ENCODE results near the gene NSD1.

NSD1 gene

GRCh38 chr5:177319913-177320588, 186.5 kb downstream of the NSD1 start:
- Histone ChIP-seq H3K9me3 (ENCODE audit: control insufficient read depth, low read length) (no peaks in the 10 kb centered on the region), H3K27ac (ENCODE audit: low read depth, low read length, severe bottlenecking) (no peak overlapping the region), H3K4me1 (ENCODE audit: control insufficient read depth, insufficient read depth, low read length, poor library complexity, severe bottlenecking) (no peaks in the 10 kb centered on the region), H3K4me3 (ENCODE audit: extremely low read depth, insufficient read depth, low read length, poor library complexity, severe bottlenecking) (no peak overlapping the region), H3K36me3 (ENCODE audit: control insufficient read depth, insufficient read depth, low read length) (peaks cover 9% of the 10 kb centered on the region)
- 94 to 97% methylated on average over 11 to 13 of the region's 14 CpGs for WGBS, 2 experiments (ENCODE audit: insufficient coverage in 2 of 2)

GRCh38 chr5:177320879-177321278, 187.3 kb downstream of the NSD1 start:
- WGBS, 2 experiments (ENCODE audit: insufficient coverage in 2 of 2): 92 to 97% methylated on average over 5 to 6 of the region's 7 CpGs
- Histone ChIP-seq H3K4me3 (ENCODE audit: extremely low read depth, insufficient read depth, low read length, poor library complexity, severe bottlenecking) (no peak overlapping the region), H3K9me3 (ENCODE audit: control insufficient read depth, low read length) (no peaks in the 10 kb centered on the region), H3K36me3 (ENCODE audit: control insufficient read depth, insufficient read depth, low read length) (peaks cover 12% of the 10 kb centered on the region), H3K4me1 (ENCODE audit: control insufficient read depth, insufficient read depth, low read length, poor library complexity, severe bottlenecking) (peaks cover 6% of the 10 kb centered on the region), H3K27ac (ENCODE audit: low read depth, low read length, severe bottlenecking) (no peak overlapping the region)

GRCh38 chr5:177325868-177326381, 192.4 kb downstream of the NSD1 start:
- peak overlapping the region; percentile 64 for H3K27ac ChIP-seq (ENCODE audit: low read depth, low read length, severe bottlenecking)
- 44 to 50% methylated on average over 1 of the region's 1 CpG for WGBS, 2 experiments (ENCODE audit: insufficient coverage in 2 of 2)
- H3K36me3 ChIP-seq (ENCODE audit: control insufficient read depth, insufficient read depth, low read length): peaks cover 33% of the 10 kb centered on the region
- H3K9me3 ChIP-seq (ENCODE audit: control insufficient read depth, low read length): no peaks in the 10 kb centered on the region
- H3K4me3 ChIP-seq (ENCODE audit: extremely low read depth, insufficient read depth, low read length, poor library complexity, severe bottlenecking): no peak overlapping the region
- peaks cover 10% of the 10 kb centered on the region for H3K4me1 ChIP-seq (ENCODE audit: control insufficient read depth, insufficient read depth, low read length, poor library complexity, severe bottlenecking)

GRCh38 chr5:177327539-177328522, 194.3 kb downstream of the NSD1 start:
- WGBS, 2 experiments (ENCODE audit: insufficient coverage in 2 of 2): 94 to 96% methylated on average over 24 to 27 of the region's 28 CpGs
- Histone ChIP-seq H3K36me3 (ENCODE audit: control insufficient read depth, insufficient read depth, low read length) (peaks cover 50% of the 10 kb centered on the region), H3K9me3 (ENCODE audit: control insufficient read depth, low read length) (no peaks in the 10 kb centered on the region), H3K4me1 (ENCODE audit: control insufficient read depth, insufficient read depth, low read length, poor library complexity, severe bottlenecking) (peaks cover 10% of the 10 kb centered on the region), H3K27ac (ENCODE audit: low read depth, low read length, severe bottlenecking) (no peak overlapping the region), H3K4me3 (ENCODE audit: extremely low read depth, insufficient read depth, low read length, poor library complexity, severe bottlenecking) (no peak overlapping the region)

GRCh38 chr5:177328545-177329231, 195.1 kb downstream of the NSD1 start:
- Histone ChIP-seq H3K4me3 (ENCODE audit: extremely low read depth, insufficient read depth, low read length, poor library complexity, severe bottlenecking) (no peak overlapping the region), H3K9me3 (ENCODE audit: control insufficient read depth, low read length) (no peaks in the 10 kb centered on the region), H3K4me1 (ENCODE audit: control insufficient read depth, insufficient read depth, low read length, poor library complexity, severe bottlenecking) (peaks cover 10% of the 10 kb centered on the region), H3K36me3 (ENCODE audit: control insufficient read depth, insufficient read depth, low read length) (peaks cover 59% of the 10 kb centered on the region), H3K27ac (ENCODE audit: low read depth, low read length, severe bottlenecking) (no peak overlapping the region)
- WGBS, 2 experiments (ENCODE audit: insufficient coverage in 2 of 2): 86 to 90% methylated on average over 13 to 14 of the region's 19 CpGs

GRCh38 chr5:177329883-177330282, 196.3 kb downstream of the NSD1 start:
- H3K4me1 ChIP-seq (ENCODE audit: control insufficient read depth, insufficient read depth, low read length, poor library complexity, severe bottlenecking): peaks cover 10% of the 10 kb centered on the region
- peaks cover 67% of the 10 kb centered on the region for H3K36me3 ChIP-seq (ENCODE audit: control insufficient read depth, insufficient read depth, low read length)
- no peaks in the 10 kb centered on the region for H3K9me3 ChIP-seq (ENCODE audit: control insufficient read depth, low read length)
- H3K27ac ChIP-seq (ENCODE audit: low read depth, low read length, severe bottlenecking): no peak overlapping the region
- 96 to 100% methylated on average over 6 of the region's 6 CpGs for WGBS, 2 experiments (ENCODE audit: insufficient coverage in 2 of 2)
- H3K4me3 ChIP-seq (ENCODE audit: extremely low read depth, insufficient read depth, low read length, poor library complexity, severe bottlenecking): no peak overlapping the region

GRCh38 chr5:177330991-177331842, 197.6 kb downstream of the NSD1 start:
- 95 to 96% methylated on average over 23 to 26 of the region's 27 CpGs for WGBS, 2 experiments (ENCODE audit: insufficient coverage in 2 of 2)
- Histone ChIP-seq H3K4me3 (ENCODE audit: extremely low read depth, insufficient read depth, low read length, poor library complexity, severe bottlenecking) (no peak overlapping the region), H3K27ac (ENCODE audit: low read depth, low read length, severe bottlenecking) (no peak overlapping the region), H3K36me3 (ENCODE audit: control insufficient read depth, insufficient read depth, low read length) (peaks cover 76% of the 10 kb centered on the region), H3K4me1 (ENCODE audit: control insufficient read depth, insufficient read depth, low read length, poor library complexity, severe bottlenecking) (peaks cover 1% of the 10 kb centered on the region), H3K9me3 (ENCODE audit: control insufficient read depth, low read length) (no peaks in the 10 kb centered on the region)

- WGBS, 2 experiments (ENCODE audit: insufficient coverage in 2 of 2): 97 to 98% methylated on average over 24 to 30 of the region's 35 CpGs
- H3K9me3 ChIP-seq (ENCODE audit: control insufficient read depth, low read length): no peaks in the 10 kb centered on the region
- no peak overlapping the region for H3K4me3 ChIP-seq (ENCODE audit: extremely low read depth, insufficient read depth, low read length, poor library complexity, severe bottlenecking)
- peaks cover 86% of the 10 kb centered on the region for H3K36me3 ChIP-seq (ENCODE audit: control insufficient read depth, insufficient read depth, low read length)
- H3K4me1 ChIP-seq (ENCODE audit: control insufficient read depth, insufficient read depth, low read length, poor library complexity, severe bottlenecking): no peaks in the 10 kb centered on the region
- no peak overlapping the region for H3K27ac ChIP-seq (ENCODE audit: low read depth, low read length, severe bottlenecking)
Measured at GRCh38 chr5:177332031-177332895, 198.7 kb downstream of the NSD1 start.

GRCh38 chr5:177332896-177333260, 199.3 kb downstream of the NSD1 start:
- no peak overlapping the region for H3K4me3 ChIP-seq (ENCODE audit: extremely low read depth, insufficient read depth, low read length, poor library complexity, severe bottlenecking)
- no peak overlapping the region for H3K27ac ChIP-seq (ENCODE audit: low read depth, low read length, severe bottlenecking)
- no peaks in the 10 kb centered on the region for H3K9me3 ChIP-seq (ENCODE audit: control insufficient read depth, low read length)
- H3K4me1 ChIP-seq (ENCODE audit: control insufficient read depth, insufficient read depth, low read length, poor library complexity, severe bottlenecking): no peaks in the 10 kb centered on the region
- peaks cover 92% of the 10 kb centered on the region for H3K36me3 ChIP-seq (ENCODE audit: control insufficient read depth, insufficient read depth, low read length)
- 99% methylated on average over 11 to 12 of the region's 13 CpGs for whole genome bisulfite sequencing, 2 experiments (ENCODE audit: insufficient coverage in 2 of 2)
